ENCODE data around the gene TCF15.
"Not testable (repeated sequence)": the region's sequence is repeated elsewhere in the genome, so short reads cannot be mapped to it uniquely, and the experiment has no call there.

Gene TCF15

DNA sequence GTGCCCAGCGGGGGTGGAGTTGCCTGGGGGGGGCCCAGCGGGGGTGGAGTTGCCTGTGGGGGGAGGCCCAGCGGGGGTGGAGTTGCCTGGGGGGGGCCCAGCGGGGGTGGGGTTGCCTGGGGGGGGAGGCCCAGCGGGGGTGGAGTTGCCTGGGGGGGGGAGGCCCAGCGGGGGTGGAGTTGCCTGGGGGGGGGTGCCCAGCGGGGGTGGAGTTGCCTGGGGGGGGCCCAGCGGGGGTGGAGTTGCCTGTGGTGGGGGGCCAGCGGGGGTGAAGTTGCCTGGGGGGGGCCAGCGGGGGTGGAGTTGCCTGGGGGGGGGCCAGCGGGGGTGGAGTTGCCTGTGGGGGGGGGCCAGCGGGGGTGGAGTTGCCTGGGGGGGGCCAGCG lies 31.9 kb upstream of the TCF15 start:
- not testable (repeated sequence) for H3K9me3 ChIP-seq (ENCODE audit: control insufficient read depth in 2 of 2, low read length in 2 of 2); H3K4me3 ChIP-seq (ENCODE audit: low read length in 2 of 2); H3K27me3 ChIP-seq (ENCODE audit: control insufficient read depth in 2 of 2, insufficient read depth in 2 of 2, low read length in 2 of 2); H3K27ac ChIP-seq (ENCODE audit: low read depth in 2 of 2, low read length in 2 of 2); H3K36me3 ChIP-seq (ENCODE audit: control insufficient read depth in 2 of 2, insufficient read depth in 2 of 2, low read length in 2 of 2); H3K9ac ChIP-seq (ENCODE audit: low read depth in 1 of 2, low read length in 2 of 2); H3K4me1 ChIP-seq (ENCODE audit: control insufficient read depth in 2 of 2, insufficient read depth in 2 of 2, low read length in 2 of 2)

DNA sequence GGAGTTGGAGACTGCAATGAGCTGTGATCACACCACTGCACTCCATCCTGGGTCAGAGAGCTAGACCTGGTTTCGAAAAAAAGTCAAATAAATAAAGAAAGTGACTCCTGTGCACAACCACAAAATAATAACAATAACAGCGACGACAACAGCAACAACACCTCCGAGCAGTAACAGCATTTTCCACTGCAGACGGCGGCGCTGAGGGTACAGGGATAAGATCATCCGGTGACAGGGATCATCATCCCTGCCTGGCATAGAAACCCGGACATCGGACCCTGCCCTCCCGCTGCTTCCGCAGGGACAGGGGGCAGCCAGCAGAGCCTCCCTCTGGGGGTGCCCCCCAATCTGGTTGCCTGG lies 31.4 kb upstream of the TCF15 start:
- peaks cover 3 to 4% of the 10 kb centered on the region in 2 donors for H3K27me3 ChIP-seq (ENCODE audit: control insufficient read depth in 2 of 2, insufficient read depth in 2 of 2, low read length in 2 of 2)
- H3K9ac ChIP-seq (ENCODE audit: low read depth in 1 of 2, low read length in 2 of 2), result no peak overlapping the region
- peaks cover 0 to 4% of the 10 kb centered on the region in 2 donors for H3K4me1 ChIP-seq (ENCODE audit: control insufficient read depth in 2 of 2, insufficient read depth in 2 of 2, low read length in 2 of 2)
- H3K9me3 ChIP-seq (ENCODE audit: control insufficient read depth in 2 of 2, low read length in 2 of 2), result no peaks in the 10 kb centered on the region
- H3K27ac ChIP-seq (ENCODE audit: low read depth in 2 of 2, low read length in 2 of 2), result no peak overlapping the region
- no peaks in the 10 kb centered on the region for H3K36me3 ChIP-seq (ENCODE audit: control insufficient read depth in 2 of 2, insufficient read depth in 2 of 2, low read length in 2 of 2)
- no peak overlapping the region for H3K4me3 ChIP-seq (ENCODE audit: low read length in 2 of 2)

- H3K27ac ChIP-seq (ENCODE audit: low read depth in 2 of 2, low read length in 2 of 2), result no peak overlapping the region
- no peaks in the 10 kb centered on the region for H3K9me3 ChIP-seq (ENCODE audit: control insufficient read depth in 2 of 2, low read length in 2 of 2)
- no peaks in the 10 kb centered on the region for H3K36me3 ChIP-seq (ENCODE audit: control insufficient read depth in 2 of 2, insufficient read depth in 2 of 2, low read length in 2 of 2)
Observed at GRCh38 chr20:640674-641515, 30.8 kb upstream of the TCF15 start.

GRCh38 chr20:638579-638978 lies 28.5 kb upstream of the TCF15 start:
- H3K36me3 ChIP-seq (ENCODE audit: control insufficient read depth in 2 of 2, insufficient read depth in 2 of 2, low read length in 2 of 2), result no peaks in the 10 kb centered on the region
- H3K27me3 ChIP-seq (ENCODE audit: control insufficient read depth in 2 of 2, insufficient read depth in 2 of 2, low read length in 2 of 2), result peaks cover 4 to 9% of the 10 kb centered on the region in 2 donors
- H3K27ac ChIP-seq (ENCODE audit: low read depth in 2 of 2, low read length in 2 of 2), result no peak overlapping the region
- no peaks in the 10 kb centered on the region for H3K9me3 ChIP-seq (ENCODE audit: control insufficient read depth in 2 of 2, low read length in 2 of 2)
- H3K9ac ChIP-seq (ENCODE audit: low read depth in 1 of 2, low read length in 2 of 2), result no peak overlapping the region
- no peak overlapping the region for H3K4me3 ChIP-seq (ENCODE audit: low read length in 2 of 2)
- no peaks in the 10 kb centered on the region for H3K4me1 ChIP-seq (ENCODE audit: control insufficient read depth in 2 of 2, insufficient read depth in 2 of 2, low read length in 2 of 2)

More at GRCh38 chr20:640674-641515, 30.8 kb upstream of the TCF15 start:
- H3K4me3 ChIP-seq (ENCODE audit: low read length in 2 of 2), result no peak overlapping the region
- H3K4me1 ChIP-seq (ENCODE audit: control insufficient read depth in 2 of 2, insufficient read depth in 2 of 2, low read length in 2 of 2), result peaks cover 0 to 4% of the 10 kb centered on the region in 2 donors
- H3K27me3 ChIP-seq (ENCODE audit: control insufficient read depth in 2 of 2, insufficient read depth in 2 of 2, low read length in 2 of 2), result peaks cover 3 to 4% of the 10 kb centered on the region in 2 donors
- H3K9ac ChIP-seq (ENCODE audit: low read depth in 1 of 2, low read length in 2 of 2), result no peak overlapping the region

GRCh38 chr20:637559-637958 lies 27.4 kb upstream of the TCF15 start:
- Histone ChIP-seq H3K27ac (ENCODE audit: low read depth in 2 of 2, low read length in 2 of 2) (no peak overlapping the region), H3K9me3 (ENCODE audit: control insufficient read depth in 2 of 2, low read length in 2 of 2) (no peaks in the 10 kb centered on the region), H3K27me3 (ENCODE audit: control insufficient read depth in 2 of 2, insufficient read depth in 2 of 2, low read length in 2 of 2) (peaks cover 0 to 6% of the 10 kb centered on the region in 2 donors), H3K4me1 (ENCODE audit: control insufficient read depth in 2 of 2, insufficient read depth in 2 of 2, low read length in 2 of 2) (no peaks in the 10 kb centered on the region), H3K36me3 (ENCODE audit: control insufficient read depth in 2 of 2, insufficient read depth in 2 of 2, low read length in 2 of 2) (no peaks in the 10 kb centered on the region), H3K4me3 (ENCODE audit: low read length in 2 of 2) (no peak overlapping the region), H3K9ac (ENCODE audit: low read depth in 1 of 2, low read length in 2 of 2) (no peak overlapping the region)

- H3K9ac ChIP-seq (ENCODE audit: low read depth in 1 of 2, low read length in 2 of 2), result no peak overlapping the region
- H3K27ac ChIP-seq (ENCODE audit: low read depth in 2 of 2, low read length in 2 of 2), result no peak overlapping the region
- H3K9me3 ChIP-seq (ENCODE audit: control insufficient read depth in 2 of 2, low read length in 2 of 2), result no peaks in the 10 kb centered on the region
- H3K4me1 ChIP-seq (ENCODE audit: control insufficient read depth in 2 of 2, insufficient read depth in 2 of 2, low read length in 2 of 2), result no peaks in the 10 kb centered on the region
- no peak overlapping the region for H3K4me3 ChIP-seq (ENCODE audit: low read length in 2 of 2)
- H3K36me3 ChIP-seq (ENCODE audit: control insufficient read depth in 2 of 2, insufficient read depth in 2 of 2, low read length in 2 of 2), result no peaks in the 10 kb centered on the region
- H3K27me3 ChIP-seq (ENCODE audit: control insufficient read depth in 2 of 2, insufficient read depth in 2 of 2, low read length in 2 of 2), result peaks cover 0 to 6% of the 10 kb centered on the region in 2 donors
Observed at GRCh38 chr20:635893-636338, 25.8 kb upstream of the TCF15 start.

GRCh38 chr20:635028-635892 lies 25.2 kb upstream of the TCF15 start:
- Histone ChIP-seq H3K9ac (ENCODE audit: low read depth in 1 of 2, low read length in 2 of 2) (no peak overlapping the region), H3K27ac (ENCODE audit: low read depth in 2 of 2, low read length in 2 of 2) (no peak overlapping the region)

DNA sequence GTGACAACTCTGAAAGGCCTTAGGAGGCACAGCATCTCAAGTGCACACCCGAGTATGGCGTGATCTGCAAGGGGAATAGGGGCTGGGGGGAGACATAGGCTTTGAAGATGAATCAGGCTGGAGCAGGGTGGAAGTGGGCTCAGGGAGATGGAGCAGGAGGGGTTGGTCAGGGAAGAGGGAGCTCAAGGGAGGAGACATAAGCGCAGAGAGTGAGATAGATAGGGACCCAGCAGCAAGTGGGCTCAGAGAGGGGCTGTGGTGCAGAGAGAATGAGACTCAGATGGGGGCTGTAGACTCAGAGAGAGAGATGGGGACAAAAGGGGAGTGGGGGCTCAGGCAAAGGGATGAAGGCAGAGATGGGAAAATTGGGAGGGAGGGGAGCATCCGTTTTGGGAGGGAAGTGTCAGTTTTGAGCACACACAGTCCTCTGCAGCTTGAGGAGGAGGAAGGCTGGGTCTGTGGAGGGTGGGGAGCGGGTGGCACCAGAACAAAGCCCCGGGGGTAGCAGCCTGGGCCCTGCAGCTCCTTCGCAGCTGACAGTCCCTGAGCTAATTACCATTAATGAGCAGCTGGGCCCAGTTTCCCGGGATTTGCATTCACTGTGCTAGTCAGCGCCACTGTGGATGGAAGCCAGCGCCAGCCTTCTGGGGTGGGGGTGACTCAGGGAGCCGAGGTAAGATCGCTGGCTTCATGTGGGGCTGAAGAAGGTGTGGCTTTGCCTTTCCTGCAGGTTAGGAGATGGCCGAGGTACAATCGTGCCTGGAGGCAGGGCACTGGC lies 24.2 kb upstream of the TCF15 start:
- Histone ChIP-seq H3K9ac (ENCODE audit: low read depth in 1 of 2, low read length in 2 of 2) (no peak overlapping the region), H3K9me3 (ENCODE audit: control insufficient read depth in 2 of 2, low read length in 2 of 2) (no peaks in the 10 kb centered on the region), H3K27me3 (ENCODE audit: control insufficient read depth in 2 of 2, insufficient read depth in 2 of 2, low read length in 2 of 2) (peaks cover 0 to 6% of the 10 kb centered on the region in 2 donors), H3K27ac (ENCODE audit: low read depth in 2 of 2, low read length in 2 of 2) (no peak overlapping the region), H3K4me3 (ENCODE audit: low read length in 2 of 2) (no peak overlapping the region), H3K36me3 (ENCODE audit: control insufficient read depth in 2 of 2, insufficient read depth in 2 of 2, low read length in 2 of 2) (no peaks in the 10 kb centered on the region), H3K4me1 (ENCODE audit: control insufficient read depth in 2 of 2, insufficient read depth in 2 of 2, low read length in 2 of 2) (no peaks in the 10 kb centered on the region)

More at GRCh38 chr20:635028-635892, 25.2 kb upstream of the TCF15 start:
- H3K36me3 ChIP-seq (ENCODE audit: control insufficient read depth in 2 of 2, insufficient read depth in 2 of 2, low read length in 2 of 2), result no peaks in the 10 kb centered on the region
- H3K27me3 ChIP-seq (ENCODE audit: control insufficient read depth in 2 of 2, insufficient read depth in 2 of 2, low read length in 2 of 2), result peaks cover 0 to 6% of the 10 kb centered on the region in 2 donors
- H3K4me3 ChIP-seq (ENCODE audit: low read length in 2 of 2), result no peak overlapping the region
- H3K9me3 ChIP-seq (ENCODE audit: control insufficient read depth in 2 of 2, low read length in 2 of 2), result no peaks in the 10 kb centered on the region
- H3K4me1 ChIP-seq (ENCODE audit: control insufficient read depth in 2 of 2, insufficient read depth in 2 of 2, low read length in 2 of 2), result no peaks in the 10 kb centered on the region

GRCh38 chr20:631101-631500 lies 21.0 kb upstream of the TCF15 start:
- no peak overlapping the region for H3K4me3 ChIP-seq (ENCODE audit: low read length in 2 of 2)
- no peak overlapping the region for H3K9ac ChIP-seq (ENCODE audit: low read depth in 1 of 2, low read length in 2 of 2)
- H3K27me3 ChIP-seq (ENCODE audit: control insufficient read depth in 2 of 2, insufficient read depth in 2 of 2, low read length in 2 of 2), result peaks cover 0 to 8% of the 10 kb centered on the region in 2 donors
- H3K4me1 ChIP-seq (ENCODE audit: control insufficient read depth in 2 of 2, insufficient read depth in 2 of 2, low read length in 2 of 2), result no peaks in the 10 kb centered on the region
- H3K27ac ChIP-seq (ENCODE audit: low read depth in 2 of 2, low read length in 2 of 2), result no peak overlapping the region
- no peaks in the 10 kb centered on the region for H3K9me3 ChIP-seq (ENCODE audit: control insufficient read depth in 2 of 2, low read length in 2 of 2)
- H3K36me3 ChIP-seq (ENCODE audit: control insufficient read depth in 2 of 2, insufficient read depth in 2 of 2, low read length in 2 of 2), result no peaks in the 10 kb centered on the region

Data from mucosa of rectum (tissue), 2 donors.